ENCODE data around the gene MANBA. TPM values are rescaled to one million over a fixed set of nuclear protein-coding genes. Genes with fewer than 3 reads are reported as not detected.
A peak's percentile ranks its signal among the peaks of the same experiment; 100 is the strongest.
"Not testable (repeated sequence)": the region's sequence is repeated elsewhere in the genome, so short reads cannot be mapped to it uniquely, and the experiment has no call there.

The MANBA gene
- total RNA-seq, 2 experiments from 2014 or later: 10.2 to 10.7 TPM

DNA sequence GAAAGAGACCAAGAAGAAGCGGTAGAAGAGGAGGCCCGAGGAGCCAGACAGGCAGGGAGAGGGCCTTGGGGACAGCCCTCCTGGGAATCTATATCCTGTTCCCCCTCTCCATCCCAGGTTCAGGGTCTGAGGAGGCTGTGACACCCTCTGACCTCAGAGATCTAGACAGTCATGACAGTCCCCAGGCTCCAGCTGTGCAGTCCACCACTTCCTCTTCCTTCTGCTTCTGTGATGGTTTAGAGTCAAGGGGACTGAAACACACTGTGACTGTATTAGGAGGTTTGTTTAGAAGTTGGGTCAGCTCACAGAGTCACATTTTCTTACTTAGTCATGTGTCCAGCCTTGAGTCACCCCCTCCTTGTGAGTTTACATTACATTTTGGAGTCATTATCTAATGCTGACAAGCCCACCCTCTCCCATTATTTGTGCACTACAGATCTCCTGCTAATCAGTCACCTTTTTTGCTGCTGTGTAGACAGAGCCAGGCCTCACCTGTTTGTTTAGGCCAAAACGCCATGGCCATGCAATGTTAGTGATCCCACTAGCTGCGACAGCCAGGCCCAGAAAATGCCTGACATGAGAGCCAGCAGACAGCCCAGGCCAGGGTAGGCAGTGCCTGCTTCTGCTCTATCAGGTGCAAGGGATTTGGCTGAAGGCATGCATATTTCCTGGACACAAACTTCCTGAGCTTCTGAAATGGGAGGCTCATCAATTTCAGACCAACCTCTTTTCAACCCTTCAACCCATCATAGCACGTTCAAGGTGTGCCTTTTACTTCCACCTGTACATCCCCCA lies 26.0 kb downstream of the MANBA start:
- Mint-ChIP-seq H3K36me3 (peaks cover 24% of the 10 kb centered on the region), H3K27me3 (no peaks in the 10 kb centered on the region), H3K9me3 (peaks cover 24% of the 10 kb centered on the region), H3K4me1 (ENCODE audit: low read depth) (peaks cover 24% of the 10 kb centered on the region), H3K27ac (no peak overlapping the region), H3K4me3 (no peak overlapping the region)
- POLR2A ChIA-PET: no interaction called here
- intact Hi-C loops (cut with micrococcal nuclease): no loop called here
- peak; percentile 42 for DNase-seq
- CTCF ChIA-PET: interaction anchor here (0.6 kb wide), 1 partner anchor 205 kb away, joined by 3 read pairs; no protein-coding TSS in a partner anchor

DNA sequence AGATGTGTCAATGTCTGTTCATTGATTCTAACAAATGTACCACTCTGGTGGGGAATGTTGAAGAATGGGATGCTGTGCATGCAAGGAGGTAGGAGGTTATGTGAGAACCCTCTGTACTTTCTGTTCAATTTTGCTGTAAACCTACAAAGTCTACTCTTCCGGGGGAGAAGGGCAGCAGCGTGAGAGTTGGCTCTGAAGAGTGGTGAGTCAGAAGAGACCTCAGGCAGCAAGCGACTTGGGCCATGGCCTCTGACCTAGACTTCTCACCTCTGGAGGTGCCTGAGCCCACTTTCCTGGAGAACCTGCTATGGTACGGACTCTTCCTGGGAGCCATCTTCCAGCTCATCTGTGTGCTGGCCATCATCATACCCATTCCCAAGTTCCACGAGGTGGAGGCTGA lies 26.7 kb downstream of the MANBA start:
- DNase-seq: no peak
- Mint-ChIP-seq H3K27me3 (no peaks in the 10 kb centered on the region), H3K4me3 (no peak overlapping the region), H3K9me3 (peaks cover 17% of the 10 kb centered on the region), H3K36me3 (peaks cover 24% of the 10 kb centered on the region), H3K27ac (no peak overlapping the region), H3K4me1 (ENCODE audit: low read depth) (peaks cover 22% of the 10 kb centered on the region)
- ChIA-PET POLR2A (no interaction called here), CTCF (interaction anchor here (0.6 kb wide), 1 partner anchor 204 kb away, joined by 3 read pairs; no protein-coding TSS in a partner anchor)
- intact Hi-C loops (cut with micrococcal nuclease): no loop called here

- H3K36me3 Mint-ChIP-seq: peaks cover 22% of the 10 kb centered on the region
- H3K4me3 Mint-ChIP-seq: no peak overlapping the region
- H3K27ac Mint-ChIP-seq: no peak overlapping the region
- CTCF ChIA-PET: no interaction called here
- H3K9me3 Mint-ChIP-seq: peaks cover 11% of the 10 kb centered on the region
- no peaks in the 10 kb centered on the region for H3K27me3 Mint-ChIP-seq
- peaks cover 12% of the 10 kb centered on the region for H3K4me1 Mint-ChIP-seq (ENCODE audit: low read depth)
- POLR2A ChIA-PET: no interaction called here
- no peak for DNase-seq
- intact Hi-C loops (cut with micrococcal nuclease): no loop called here
Measured at GRCh38 chr4:102733084-102733483, 27.7 kb downstream of the MANBA start.

DNA sequence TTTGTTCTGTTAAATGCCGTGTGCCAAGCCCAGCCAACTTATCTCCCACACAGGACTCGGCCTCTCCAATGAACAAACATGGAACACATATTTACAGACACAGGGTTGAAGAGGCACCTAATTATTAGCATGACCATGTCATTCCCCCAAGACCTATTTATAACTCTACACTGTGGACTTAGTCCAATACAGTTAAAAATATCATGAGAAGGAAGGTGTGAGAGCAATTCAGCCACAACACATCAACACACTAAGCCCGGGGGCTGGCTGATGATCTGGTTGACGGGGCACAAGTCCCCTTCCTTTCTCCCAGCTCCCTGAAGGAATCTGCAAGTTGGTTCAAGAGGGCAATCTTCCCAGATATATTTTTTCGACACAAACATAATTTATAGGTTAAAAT lies 28.1 kb downstream of the MANBA start:
- Mint-ChIP-seq H3K27me3 (no peaks in the 10 kb centered on the region), H3K4me1 (ENCODE audit: low read depth) (peaks cover 11% of the 10 kb centered on the region), H3K9me3 (peaks cover 11% of the 10 kb centered on the region), H3K4me3 (no peak overlapping the region), H3K27ac (no peak overlapping the region), H3K36me3 (peaks cover 22% of the 10 kb centered on the region)
- no peak for DNase-seq
- intact Hi-C loops (cut with micrococcal nuclease): no loop called here
- POLR2A ChIA-PET: no interaction called here
- CTCF ChIA-PET: interaction anchor here (1.1 kb wide), 1 partner anchor 112 kb away, joined by 3 read pairs; no protein-coding TSS in a partner anchor

GRCh38 chr4:102730968-102731533 lies 29.7 kb downstream of the MANBA start:
- DNase-seq: no peak
- Mint-ChIP-seq H3K4me1 (ENCODE audit: low read depth) (peaks cover 11% of the 10 kb centered on the region), H3K9me3 (peaks cover 11% of the 10 kb centered on the region), H3K27me3 (no peaks in the 10 kb centered on the region), H3K36me3 (peaks cover 22% of the 10 kb centered on the region), H3K4me3 (no peak overlapping the region), H3K27ac (no peak overlapping the region)
- intact Hi-C loops (cut with micrococcal nuclease): no loop called here
- ChIA-PET CTCF (no interaction called here), POLR2A (no interaction called here)

DNA sequence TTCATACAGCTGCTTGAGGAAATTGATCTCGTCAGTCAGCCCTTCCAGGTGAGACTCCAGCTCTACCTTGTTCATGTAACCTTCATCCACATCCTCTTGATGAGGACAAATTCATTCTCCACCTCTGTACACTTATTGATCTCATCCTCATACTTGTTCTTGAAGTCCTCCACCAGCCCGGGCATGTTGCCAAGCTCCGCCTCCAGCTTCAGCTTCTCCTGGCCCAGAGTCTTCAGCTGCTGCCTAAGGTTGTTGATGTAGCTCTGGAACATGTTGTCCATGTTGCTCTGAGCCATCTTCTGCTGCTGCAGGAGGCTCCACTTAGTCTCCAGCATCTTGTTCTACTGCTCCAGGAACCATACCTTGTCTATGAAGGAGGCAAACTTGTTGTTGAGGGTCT lies 31.3 kb downstream of the MANBA start:
- peaks cover 11% of the 10 kb centered on the region for H3K9me3 Mint-ChIP-seq
- H3K36me3 Mint-ChIP-seq: peaks cover 23% of the 10 kb centered on the region
- CTCF ChIA-PET; H3K27me3 Mint-ChIP-seq; intact Hi-C loops (cut with micrococcal nuclease); POLR2A ChIA-PET; DNase-seq; H3K4me3 Mint-ChIP-seq; H3K27ac Mint-ChIP-seq; H3K4me1 Mint-ChIP-seq (ENCODE audit: low read depth): not testable (repeated sequence)

DNA sequence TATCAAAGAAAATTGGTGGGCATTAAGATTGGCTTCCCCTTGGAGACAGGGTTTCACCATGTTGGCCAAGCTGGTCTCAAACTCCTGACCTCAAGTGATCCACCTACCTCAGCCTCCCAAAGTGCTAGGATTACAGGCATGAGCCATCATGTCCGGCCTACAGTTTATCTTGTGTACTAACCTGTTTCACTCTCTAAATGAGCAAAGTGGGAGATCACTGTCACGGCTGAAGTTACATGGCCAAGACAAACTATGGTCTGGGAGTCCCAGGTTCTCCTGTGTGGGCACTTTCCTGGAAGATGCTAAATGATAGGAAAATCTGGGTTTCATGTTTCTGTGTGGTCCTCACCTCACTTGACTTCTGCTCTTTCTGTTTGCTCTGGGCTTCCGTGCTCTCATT lies 33.8 kb downstream of the MANBA start:
- H3K4me3 Mint-ChIP-seq; intact Hi-C loops (cut with micrococcal nuclease); DNase-seq; CTCF ChIA-PET; H3K4me1 Mint-ChIP-seq (ENCODE audit: low read depth); H3K27me3 Mint-ChIP-seq; H3K27ac Mint-ChIP-seq; POLR2A ChIA-PET: not testable (repeated sequence)
- H3K36me3 Mint-ChIP-seq: peaks cover 18% of the 10 kb centered on the region
- H3K9me3 Mint-ChIP-seq: peaks cover 11% of the 10 kb centered on the region

DNA sequence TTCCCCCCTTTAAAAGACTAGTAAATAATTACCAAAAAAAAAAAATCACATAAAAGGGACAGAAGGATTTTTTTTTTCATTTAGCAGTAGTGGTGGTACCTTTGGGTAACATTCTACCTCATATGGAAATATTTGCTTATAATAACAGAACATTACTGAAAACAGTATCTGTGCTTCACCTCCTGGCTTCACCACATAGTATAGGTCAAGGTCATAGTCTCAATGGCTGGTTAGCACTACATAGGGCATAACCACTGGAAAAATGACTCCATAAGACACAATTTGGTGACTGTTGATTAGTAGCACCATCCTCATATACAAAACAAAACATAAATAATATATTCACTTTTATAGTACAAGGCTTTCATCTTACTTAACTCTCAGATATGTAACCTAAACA lies 34.7 kb downstream of the MANBA start:
- peaks cover 13% of the 10 kb centered on the region for H3K36me3 Mint-ChIP-seq
- H3K9me3 Mint-ChIP-seq: peaks cover 5% of the 10 kb centered on the region
- peaks cover 4% of the 10 kb centered on the region for H3K4me1 Mint-ChIP-seq (ENCODE audit: low read depth)
- POLR2A ChIA-PET: no interaction called here
- CTCF ChIA-PET: no interaction called here
- intact Hi-C loops (cut with micrococcal nuclease): no loop called here
- no peaks in the 10 kb centered on the region for H3K27me3 Mint-ChIP-seq
- H3K4me3 Mint-ChIP-seq: no peak overlapping the region
- no peak overlapping the region for H3K27ac Mint-ChIP-seq
- no peak for DNase-seq

GRCh38 chr4:102725229-102725628 lies 35.5 kb downstream of the MANBA start:
- Mint-ChIP-seq H3K4me3 (no peak overlapping the region), H3K9me3 (no peaks in the 10 kb centered on the region), H3K4me1 (ENCODE audit: low read depth) (peaks cover 4% of the 10 kb centered on the region), H3K27ac (no peak overlapping the region), H3K27me3 (no peaks in the 10 kb centered on the region), H3K36me3 (peaks cover 9% of the 10 kb centered on the region)
- intact Hi-C loops (cut with micrococcal nuclease): no loop called here
- DNase-seq: no peak
- ChIA-PET POLR2A (no interaction called here), CTCF (no interaction called here)

DNA sequence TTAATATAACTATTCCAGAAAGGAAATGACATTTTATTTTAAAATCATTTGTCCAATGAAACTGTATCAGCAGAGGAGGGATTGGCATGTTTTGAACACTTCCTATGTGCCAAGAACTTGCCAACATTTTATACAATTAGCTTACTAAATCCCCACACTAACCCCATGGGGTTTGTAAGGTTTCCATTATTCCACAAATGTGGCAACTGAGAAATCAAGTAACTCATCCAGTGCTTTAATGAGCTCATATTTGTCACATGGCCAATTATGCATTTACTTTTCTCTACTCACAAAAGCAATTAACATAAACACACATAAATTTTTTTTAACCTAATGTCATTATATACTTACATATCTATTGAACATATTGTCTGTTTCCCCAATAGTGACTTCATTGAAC lies 37.3 kb downstream of the MANBA start:
- intact Hi-C loops (cut with micrococcal nuclease): no loop called here
- ChIA-PET CTCF (no interaction called here), POLR2A (no interaction called here)
- Mint-ChIP-seq H3K36me3 (peaks cover 17% of the 10 kb centered on the region), H3K4me1 (ENCODE audit: low read depth) (peaks cover 9% of the 10 kb centered on the region), H3K9me3 (no peaks in the 10 kb centered on the region), H3K27ac (no peak overlapping the region), H3K4me3 (no peak overlapping the region), H3K27me3 (no peaks in the 10 kb centered on the region)
- DNase-seq: no peak

GRCh38 chr4:102722740-102723139 lies 38.0 kb downstream of the MANBA start:
- H3K4me3 Mint-ChIP-seq: no peak overlapping the region
- POLR2A ChIA-PET: no interaction called here

DNA sequence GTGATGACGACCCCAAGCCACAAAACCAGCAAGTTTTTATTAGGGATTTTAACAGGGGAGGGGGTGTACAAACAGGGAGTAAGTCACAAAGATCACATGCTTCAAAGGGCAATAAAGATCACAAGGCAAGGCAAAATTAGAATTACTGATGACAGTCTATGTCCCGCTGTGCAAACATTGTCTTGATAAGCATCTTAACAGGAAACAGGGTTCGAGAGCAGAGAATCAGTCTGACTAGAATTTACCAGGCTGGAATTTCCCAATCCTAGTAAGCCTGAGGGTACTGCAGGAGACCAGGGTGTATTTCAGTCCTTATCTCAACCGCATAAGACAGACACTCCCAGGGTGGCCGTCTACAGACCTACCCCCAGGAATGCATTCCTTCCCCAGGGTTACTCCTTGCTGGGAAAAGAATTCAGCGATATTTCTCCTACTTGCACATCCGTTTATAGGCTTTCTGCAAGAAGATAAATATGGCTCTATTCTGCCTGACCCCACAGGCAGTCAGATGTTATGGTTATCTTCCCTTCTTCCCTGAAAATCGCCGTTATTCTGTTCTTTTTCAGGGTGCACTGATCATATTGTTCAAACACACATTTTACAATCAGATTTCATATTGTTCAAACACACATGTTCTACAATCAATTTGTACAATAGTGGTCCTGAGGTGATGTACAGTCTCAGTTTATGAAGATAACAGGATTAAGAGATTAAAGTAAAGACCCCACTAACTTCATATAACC lies 41.8 kb downstream of the MANBA start:
- H3K27ac Mint-ChIP-seq, CTCF ChIA-PET: not testable (repeated sequence)

More at GRCh38 chr4:102722740-102723139, 38.0 kb downstream of the MANBA start:
- H3K9me3 Mint-ChIP-seq: no peaks in the 10 kb centered on the region
- no peak for DNase-seq
- H3K4me1 Mint-ChIP-seq (ENCODE audit: low read depth): peaks cover 10% of the 10 kb centered on the region
- H3K36me3 Mint-ChIP-seq: peaks cover 20% of the 10 kb centered on the region
- no peak overlapping the region for H3K27ac Mint-ChIP-seq
- CTCF ChIA-PET: interaction anchor here (0.6 kb wide), 1 partner anchor 98 kb away, joined by 3 read pairs; no protein-coding TSS in a partner anchor
- H3K27me3 Mint-ChIP-seq: no peaks in the 10 kb centered on the region
- intact Hi-C loops (cut with micrococcal nuclease): no loop called here

More for the DNA sequence above, 41.8 kb downstream of the MANBA start:
- POLR2A ChIA-PET; H3K4me3 Mint-ChIP-seq; H3K4me1 Mint-ChIP-seq (ENCODE audit: low read depth); H3K27me3 Mint-ChIP-seq; DNase-seq; H3K9me3 Mint-ChIP-seq: not testable (repeated sequence)
- intact Hi-C loops (cut with micrococcal nuclease): loop anchor here (5.0 kb wide), 1 partner anchor 43 kb away; the partner anchor contains the start of gene MANBA
- H3K36me3 Mint-ChIP-seq: peaks cover 18% of the 10 kb centered on the region
